ENCODE results near the gene MARCHF10.

Gene MARCHF10

GRCh38 chr17:62737513-62737912, 70.6 kb downstream of the MARCHF10 start:
- TF ChIP-seq ZNF274 (IDR thresholded peaks at IDR 0.05; ENCODE audit: low read depth, low read length): no peak
- TF ChIP-seq SUZ12 (IDR thresholded peaks at IDR 0.05; ENCODE audit: extremely low read depth, insufficient read depth, insufficient read length): no peak
- TF ChIP-seq YY1 (IDR thresholded peaks at IDR 0.05; ENCODE audit: insufficient read depth, insufficient read length): no peak
- no peak overlapping the region for H3K4me3 ChIP-seq (ENCODE audit: insufficient read length, low read depth)
- no peaks in the 10 kb centered on the region for H3K36me3 ChIP-seq (ENCODE audit: insufficient read depth, insufficient read length, low read length)
- no peaks in the 10 kb centered on the region for H3K4me1 ChIP-seq (ENCODE audit: insufficient read depth, insufficient read length)
- no peaks in the 10 kb centered on the region for H3K27me3 ChIP-seq (ENCODE audit: insufficient read depth, insufficient read length)
- H3K9ac ChIP-seq (ENCODE audit: insufficient read length, low read depth): no peak overlapping the region
- H3K9me3 ChIP-seq (ENCODE audit: insufficient read depth, low read length): no peaks in the 10 kb centered on the region
- DNase-seq (ENCODE audit: low read depth, low spot score): no peak

GRCh38 chr17:62735044-62735651, 73.0 kb downstream of the MARCHF10 start:
- TF ChIP-seq YY1 (IDR thresholded peaks at IDR 0.05; ENCODE audit: insufficient read depth, insufficient read length) (no peak), SUZ12 (IDR thresholded peaks at IDR 0.05; ENCODE audit: extremely low read depth, insufficient read depth, insufficient read length) (no peak), ZNF274 (IDR thresholded peaks at IDR 0.05; ENCODE audit: low read depth, low read length) (no peak)
- Histone ChIP-seq H3K4me3 (ENCODE audit: insufficient read length, low read depth) (no peak overlapping the region), H3K9me3 (ENCODE audit: insufficient read depth, low read length) (no peaks in the 10 kb centered on the region), H3K27me3 (ENCODE audit: insufficient read depth, insufficient read length) (no peaks in the 10 kb centered on the region), H3K36me3 (ENCODE audit: insufficient read depth, insufficient read length, low read length) (no peaks in the 10 kb centered on the region), H3K4me1 (ENCODE audit: insufficient read depth, insufficient read length) (no peaks in the 10 kb centered on the region), H3K9ac (ENCODE audit: insufficient read length, low read depth) (no peak overlapping the region)
- no peak for DNase-seq (ENCODE audit: low read depth, low spot score)

- Histone ChIP-seq H3K4me1 (ENCODE audit: insufficient read depth, insufficient read length) (no peaks in the 10 kb centered on the region), H3K27me3 (ENCODE audit: insufficient read depth, insufficient read length) (no peaks in the 10 kb centered on the region), H3K36me3 (ENCODE audit: insufficient read depth, insufficient read length, low read length) (no peaks in the 10 kb centered on the region), H3K4me3 (ENCODE audit: insufficient read length, low read depth) (no peak overlapping the region), H3K9me3 (ENCODE audit: insufficient read depth, low read length) (no peaks in the 10 kb centered on the region), H3K9ac (ENCODE audit: insufficient read length, low read depth) (no peak overlapping the region)
- no peak for TF ChIP-seq ZNF274 (IDR thresholded peaks at IDR 0.05; ENCODE audit: low read depth, low read length)
- no peak for TF ChIP-seq SUZ12 (IDR thresholded peaks at IDR 0.05; ENCODE audit: extremely low read depth, insufficient read depth, insufficient read length)
- TF ChIP-seq YY1 (IDR thresholded peaks at IDR 0.05; ENCODE audit: insufficient read depth, insufficient read length): no peak
- DNase-seq (ENCODE audit: low read depth, low spot score): no peak
Observed at GRCh38 chr17:62732125-62732524, 76.0 kb downstream of the MARCHF10 start.

GRCh38 chr17:62727916-62728672, 80.0 kb downstream of the MARCHF10 start:
- H3K9ac ChIP-seq (ENCODE audit: insufficient read length, low read depth): no peak overlapping the region
- no peaks in the 10 kb centered on the region for H3K27me3 ChIP-seq (ENCODE audit: insufficient read depth, insufficient read length)
- TF ChIP-seq SUZ12 (IDR thresholded peaks at IDR 0.05; ENCODE audit: extremely low read depth, insufficient read depth, insufficient read length): no peak
- TF ChIP-seq ZNF274 (IDR thresholded peaks at IDR 0.05; ENCODE audit: low read depth, low read length): no peak
- no peak for TF ChIP-seq YY1 (IDR thresholded peaks at IDR 0.05; ENCODE audit: insufficient read depth, insufficient read length)
- H3K36me3 ChIP-seq (ENCODE audit: insufficient read depth, insufficient read length, low read length): no peaks in the 10 kb centered on the region
- peaks cover 6% of the 10 kb centered on the region for H3K4me1 ChIP-seq (ENCODE audit: insufficient read depth, insufficient read length)
- H3K4me3 ChIP-seq (ENCODE audit: insufficient read length, low read depth): no peak overlapping the region
- DNase-seq (ENCODE audit: low read depth, low spot score): no peak
- H3K9me3 ChIP-seq (ENCODE audit: insufficient read depth, low read length): no peaks in the 10 kb centered on the region

- TF ChIP-seq ZNF274 (IDR thresholded peaks at IDR 0.05; ENCODE audit: low read depth, low read length) (no peak), SUZ12 (IDR thresholded peaks at IDR 0.05; ENCODE audit: extremely low read depth, insufficient read depth, insufficient read length) (no peak), YY1 (IDR thresholded peaks at IDR 0.05; ENCODE audit: insufficient read depth, insufficient read length) (no peak)
- Histone ChIP-seq H3K9ac (ENCODE audit: insufficient read length, low read depth) (no peak overlapping the region), H3K9me3 (ENCODE audit: insufficient read depth, low read length) (no peaks in the 10 kb centered on the region), H3K4me1 (ENCODE audit: insufficient read depth, insufficient read length) (peaks cover 6% of the 10 kb centered on the region), H3K4me3 (ENCODE audit: insufficient read length, low read depth) (no peak overlapping the region), H3K27me3 (ENCODE audit: insufficient read depth, insufficient read length) (no peaks in the 10 kb centered on the region), H3K36me3 (ENCODE audit: insufficient read depth, insufficient read length, low read length) (no peaks in the 10 kb centered on the region)
- DNase-seq (ENCODE audit: low read depth, low spot score): no peak
Observed at GRCh38 chr17:62725791-62726249, 82.3 kb downstream of the MARCHF10 start.

GRCh38 chr17:62724398-62725146, 83.5 kb downstream of the MARCHF10 start:
- no peaks in the 10 kb centered on the region for H3K9me3 ChIP-seq (ENCODE audit: insufficient read depth, low read length)
- DNase-seq (ENCODE audit: low read depth, low spot score): no peak
- TF ChIP-seq SUZ12 (IDR thresholded peaks at IDR 0.05; ENCODE audit: extremely low read depth, insufficient read depth, insufficient read length) (no peak), YY1 (IDR thresholded peaks at IDR 0.05; ENCODE audit: insufficient read depth, insufficient read length) (no peak), ZNF274 (IDR thresholded peaks at IDR 0.05; ENCODE audit: low read depth, low read length) (no peak)
- no peak overlapping the region for H3K4me3 ChIP-seq (ENCODE audit: insufficient read length, low read depth)
- no peaks in the 10 kb centered on the region for H3K36me3 ChIP-seq (ENCODE audit: insufficient read depth, insufficient read length, low read length)
- peaks cover 6% of the 10 kb centered on the region for H3K4me1 ChIP-seq (ENCODE audit: insufficient read depth, insufficient read length)
- H3K27me3 ChIP-seq (ENCODE audit: insufficient read depth, insufficient read length): no peaks in the 10 kb centered on the region
- no peak overlapping the region for H3K9ac ChIP-seq (ENCODE audit: insufficient read length, low read depth)

- no peak for DNase-seq (ENCODE audit: low read depth, low spot score)
- TF ChIP-seq ZNF274 (IDR thresholded peaks at IDR 0.05; ENCODE audit: low read depth, low read length) (no peak), SUZ12 (IDR thresholded peaks at IDR 0.05; ENCODE audit: extremely low read depth, insufficient read depth, insufficient read length) (no peak), YY1 (IDR thresholded peaks at IDR 0.05; ENCODE audit: insufficient read depth, insufficient read length) (no peak)
- H3K4me3 ChIP-seq (ENCODE audit: insufficient read length, low read depth): no peak overlapping the region
Observed at GRCh38 chr17:62723842-62724241, 84.3 kb downstream of the MARCHF10 start.

More at GRCh38 chr17:62723842-62724241, 84.3 kb downstream of the MARCHF10 start:
- Histone ChIP-seq H3K36me3 (ENCODE audit: insufficient read depth, insufficient read length, low read length) (no peaks in the 10 kb centered on the region), H3K4me1 (ENCODE audit: insufficient read depth, insufficient read length) (peaks cover 6% of the 10 kb centered on the region), H3K9me3 (ENCODE audit: insufficient read depth, low read length) (no peaks in the 10 kb centered on the region), H3K27me3 (ENCODE audit: insufficient read depth, insufficient read length) (no peaks in the 10 kb centered on the region), H3K9ac (ENCODE audit: insufficient read length, low read depth) (no peak overlapping the region)

Data from NT2/D1 (cell line).